Neural cell (in vitro differentiated cells): ENCODE data around the gene KRT82.

Experiments
- EP300 ChIP-seq: fragments of 450-650 bp; conservative IDR thresholded peaks from 2 replicates; pipeline ENCODE4 v1.6.1; 2014; ENCODE audit warnings: antibody characterized with exemption, mild to moderate bottlenecking, moderate library complexity; ENCODE audit not compliant: poor library complexity, severe bottlenecking
- EZH2 ChIP-seq: fragments of 200-600, 300-800 bp; shearing (Covaris generic), sonication (generic); IDR thresholded peaks from 2 replicates; pipeline ENCODE4 v1.6.1; 2014; ENCODE audit warnings: antibody characterized with exemption, low read length, borderline replicate concordance, mild to moderate bottlenecking; ENCODE audit not compliant: insufficient read depth, poor library complexity, severe bottlenecking
- MXI1 ChIP-seq: fragments of 450-650 bp; conservative IDR thresholded peaks from 2 replicates; pipeline ENCODE4 v1.6.1; 2014; ENCODE audit warnings: antibody characterized with exemption, mild to moderate bottlenecking; ENCODE audit not compliant: poor library complexity, severe bottlenecking
- POLR2AphosphoS5 ChIP-seq: IDR thresholded peaks from 2 replicates; pipeline ENCODE4 v1.6.1; 2012
- RAD21 ChIP-seq: fragments of 450-650 bp; conservative IDR thresholded peaks from 2 replicates; pipeline ENCODE4 v1.6.1; 2014; ENCODE audit warnings: antibody characterized with exemption, mild to moderate bottlenecking, moderate library complexity
- SMC3 ChIP-seq: fragments of 450-650 bp; conservative IDR thresholded peaks from 2 replicates; pipeline ENCODE4 v1.6.1; 2014; ENCODE audit warnings: antibody characterized with exemption, mild to moderate bottlenecking, moderate library complexity; ENCODE audit not compliant: poor library complexity
- TAF1 ChIP-seq: IDR thresholded peaks from 2 replicates; pipeline ENCODE4 v1.6.1; 2012; ENCODE audit warnings: low read depth
- TF ChIP-seq, protein P1 (sequence below): fragments of 450-650 bp; IDR thresholded peaks from 2 replicates; pipeline ENCODE4 v1.5.1; 2014; ENCODE audit warnings: antibody characterized with exemption, mild to moderate bottlenecking, moderate library complexity; ENCODE audit not compliant: poor library complexity, severe bottlenecking
- TF ChIP-seq, protein P2 (sequence below): IDR thresholded peaks from 2 replicates; pipeline ENCODE4 v1.6.1; 2012; ENCODE audit warnings: borderline replicate concordance

DNA sequence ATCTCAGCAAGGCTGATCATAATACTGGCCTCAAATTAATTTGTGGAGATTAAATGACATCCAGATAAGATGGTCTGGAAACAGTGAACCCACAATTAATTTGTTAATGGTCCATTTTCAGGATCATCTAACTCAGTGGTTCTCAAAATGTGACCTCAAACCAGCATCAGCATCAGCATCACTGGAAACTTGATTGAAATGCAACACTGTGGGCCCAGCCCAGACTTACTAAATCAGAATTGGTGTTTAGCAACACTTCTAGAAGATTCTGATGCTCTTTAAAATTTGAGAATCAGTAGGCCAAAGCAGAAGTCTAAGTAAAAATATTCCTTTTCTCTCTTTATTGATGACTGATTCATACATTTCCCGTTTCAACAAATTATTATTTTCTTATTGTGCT is 10.7 kb upstream of the KRT82 start:
- TF ChIP-seq, protein P1, sequence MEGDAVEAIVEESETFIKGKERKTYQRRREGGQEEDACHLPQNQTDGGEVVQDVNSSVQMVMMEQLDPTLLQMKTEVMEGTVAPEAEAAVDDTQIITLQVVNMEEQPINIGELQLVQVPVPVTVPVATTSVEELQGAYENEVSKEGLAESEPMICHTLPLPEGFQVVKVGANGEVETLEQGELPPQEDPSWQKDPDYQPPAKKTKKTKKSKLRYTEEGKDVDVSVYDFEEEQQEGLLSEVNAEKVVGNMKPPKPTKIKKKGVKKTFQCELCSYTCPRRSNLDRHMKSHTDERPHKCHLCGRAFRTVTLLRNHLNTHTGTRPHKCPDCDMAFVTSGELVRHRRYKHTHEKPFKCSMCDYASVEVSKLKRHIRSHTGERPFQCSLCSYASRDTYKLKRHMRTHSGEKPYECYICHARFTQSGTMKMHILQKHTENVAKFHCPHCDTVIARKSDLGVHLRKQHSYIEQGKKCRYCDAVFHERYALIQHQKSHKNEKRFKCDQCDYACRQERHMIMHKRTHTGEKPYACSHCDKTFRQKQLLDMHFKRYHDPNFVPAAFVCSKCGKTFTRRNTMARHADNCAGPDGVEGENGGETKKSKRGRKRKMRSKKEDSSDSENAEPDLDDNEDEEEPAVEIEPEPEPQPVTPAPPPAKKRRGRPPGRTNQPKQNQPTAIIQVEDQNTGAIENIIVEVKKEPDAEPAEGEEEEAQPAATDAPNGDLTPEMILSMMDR = no peak
- TF ChIP-seq EZH2 = no peak
- no peak for TF ChIP-seq TAF1
- TF ChIP-seq POLR2AphosphoS5 = no peak
- no peak for TF ChIP-seq RAD21
- TF ChIP-seq EP300 = no peak
- TF ChIP-seq, protein P2, sequence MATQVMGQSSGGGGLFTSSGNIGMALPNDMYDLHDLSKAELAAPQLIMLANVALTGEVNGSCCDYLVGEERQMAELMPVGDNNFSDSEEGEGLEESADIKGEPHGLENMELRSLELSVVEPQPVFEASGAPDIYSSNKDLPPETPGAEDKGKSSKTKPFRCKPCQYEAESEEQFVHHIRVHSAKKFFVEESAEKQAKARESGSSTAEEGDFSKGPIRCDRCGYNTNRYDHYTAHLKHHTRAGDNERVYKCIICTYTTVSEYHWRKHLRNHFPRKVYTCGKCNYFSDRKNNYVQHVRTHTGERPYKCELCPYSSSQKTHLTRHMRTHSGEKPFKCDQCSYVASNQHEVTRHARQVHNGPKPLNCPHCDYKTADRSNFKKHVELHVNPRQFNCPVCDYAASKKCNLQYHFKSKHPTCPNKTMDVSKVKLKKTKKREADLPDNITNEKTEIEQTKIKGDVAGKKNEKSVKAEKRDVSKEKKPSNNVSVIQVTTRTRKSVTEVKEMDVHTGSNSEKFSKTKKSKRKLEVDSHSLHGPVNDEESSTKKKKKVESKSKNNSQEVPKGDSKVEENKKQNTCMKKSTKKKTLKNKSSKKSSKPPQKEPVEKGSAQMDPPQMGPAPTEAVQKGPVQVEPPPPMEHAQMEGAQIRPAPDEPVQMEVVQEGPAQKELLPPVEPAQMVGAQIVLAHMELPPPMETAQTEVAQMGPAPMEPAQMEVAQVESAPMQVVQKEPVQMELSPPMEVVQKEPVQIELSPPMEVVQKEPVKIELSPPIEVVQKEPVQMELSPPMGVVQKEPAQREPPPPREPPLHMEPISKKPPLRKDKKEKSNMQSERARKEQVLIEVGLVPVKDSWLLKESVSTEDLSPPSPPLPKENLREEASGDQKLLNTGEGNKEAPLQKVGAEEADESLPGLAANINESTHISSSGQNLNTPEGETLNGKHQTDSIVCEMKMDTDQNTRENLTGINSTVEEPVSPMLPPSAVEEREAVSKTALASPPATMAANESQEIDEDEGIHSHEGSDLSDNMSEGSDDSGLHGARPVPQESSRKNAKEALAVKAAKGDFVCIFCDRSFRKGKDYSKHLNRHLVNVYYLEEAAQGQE = no peak
- no peak for TF ChIP-seq MXI1
- no peak for TF ChIP-seq SMC3
